ENCODE measurements around the gene SLC46A3. TPM values are rescaled to one million over a fixed set of nuclear protein-coding genes. Genes with fewer than 3 reads are reported as not detected.

The SLC46A3 gene
- total RNA-seq, 1 donor from 2014 or later = 3.4 TPM

- DNase-seq (ENCODE audit: low read depth) = no peak
- no peaks in the 10 kb centered on the region for H3K36me3 ChIP-seq (ENCODE audit: control insufficient read depth, insufficient read depth, low read length)
- no peak for TF ChIP-seq CTCF (IDR thresholded peaks at IDR 0.05; ENCODE audit: insufficient read depth, low read length, poor library complexity, severe bottlenecking)
- no peak overlapping the region for H3K4me3 ChIP-seq (ENCODE audit: low read depth, low read length)
- no peaks in the 10 kb centered on the region for H3K27me3 ChIP-seq (ENCODE audit: control insufficient read depth, insufficient read depth, low read length)
Measured at GRCh38 chr13:28753946-28754345, 35.2 kb upstream of the SLC46A3 start.

GRCh38 chr13:28753208-28753892, 34.6 kb upstream of the SLC46A3 start:
- Histone ChIP-seq H3K4me3 (ENCODE audit: low read depth, low read length) (no peak overlapping the region), H3K27me3 (ENCODE audit: control insufficient read depth, insufficient read depth, low read length) (no peaks in the 10 kb centered on the region), H3K36me3 (ENCODE audit: control insufficient read depth, insufficient read depth, low read length) (no peaks in the 10 kb centered on the region)
- TF ChIP-seq CTCF (IDR thresholded peaks at IDR 0.05; ENCODE audit: insufficient read depth, low read length, poor library complexity, severe bottlenecking) = no peak
- peak; percentile 80 for DNase-seq (ENCODE audit: low read depth)

- no peak for DNase-seq (ENCODE audit: low read depth)
- Histone ChIP-seq H3K27me3 (ENCODE audit: control insufficient read depth, insufficient read depth, low read length) (no peaks in the 10 kb centered on the region), H3K4me3 (ENCODE audit: low read depth, low read length) (no peak overlapping the region), H3K36me3 (ENCODE audit: control insufficient read depth, insufficient read depth, low read length) (no peaks in the 10 kb centered on the region)
- TF ChIP-seq CTCF (IDR thresholded peaks at IDR 0.05; ENCODE audit: insufficient read depth, low read length, poor library complexity, severe bottlenecking) = no peak
Measured at GRCh38 chr13:28751175-28751960, 32.6 kb upstream of the SLC46A3 start.

GRCh38 chr13:28750187-28751045, 31.6 kb upstream of the SLC46A3 start:
- Histone ChIP-seq H3K4me3 (ENCODE audit: low read depth, low read length) (no peak overlapping the region), H3K36me3 (ENCODE audit: control insufficient read depth, insufficient read depth, low read length) (no peaks in the 10 kb centered on the region), H3K27me3 (ENCODE audit: control insufficient read depth, insufficient read depth, low read length) (no peaks in the 10 kb centered on the region)
- DNase-seq (ENCODE audit: low read depth) = no peak
- TF ChIP-seq CTCF (IDR thresholded peaks at IDR 0.05; ENCODE audit: insufficient read depth, low read length, poor library complexity, severe bottlenecking) = no peak

- TF ChIP-seq CTCF (IDR thresholded peaks at IDR 0.05; ENCODE audit: insufficient read depth, low read length, poor library complexity, severe bottlenecking) = no peak
- Histone ChIP-seq H3K27me3 (ENCODE audit: control insufficient read depth, insufficient read depth, low read length) (no peaks in the 10 kb centered on the region), H3K4me3 (ENCODE audit: low read depth, low read length) (no peak overlapping the region), H3K36me3 (ENCODE audit: control insufficient read depth, insufficient read depth, low read length) (no peaks in the 10 kb centered on the region)
- no peak for DNase-seq (ENCODE audit: low read depth)
Measured at GRCh38 chr13:28747851-28748250, 29.1 kb upstream of the SLC46A3 start.

Data from kidney epithelial cell (primary cell).